Activated naive CD4-positive, alpha-beta T cell (primary cell): ENCODE results near the gene LRRC4C.
"Not testable (repeated sequence)": the region's sequence is repeated elsewhere in the genome, so short reads cannot be mapped to it uniquely, and the experiment has no call there.

Experiments used
- DNase-seq, 4 experiments: peaks; one replicate each; lab custom pipeline; 2025; lab: John Stamatoyannopoulos, UW

Gene LRRC4C

GRCh38 chr11:40230821-40231220 lies 1228.6 kb downstream of the LRRC4C start:
- DNase-seq: no peak

DNA sequence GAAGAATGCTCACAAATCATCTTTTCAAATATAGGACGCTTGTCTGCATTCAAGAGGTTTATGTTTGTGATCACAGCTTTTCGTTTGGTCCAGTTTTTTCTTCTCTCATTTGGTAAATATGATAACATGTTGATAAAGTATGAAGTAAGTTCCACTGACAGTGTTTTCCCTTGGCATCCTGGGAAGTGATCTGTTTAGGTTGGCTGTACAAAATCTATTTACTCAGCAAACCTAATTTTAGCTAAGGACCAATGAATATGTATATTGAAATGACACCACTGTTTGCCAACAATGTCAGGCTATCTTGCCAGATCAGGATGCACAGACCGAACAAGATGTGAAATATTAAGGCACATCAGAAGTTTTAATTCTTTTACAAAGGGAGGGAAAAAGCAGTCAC lies 1230.8 kb downstream of the LRRC4C start:
- no peak for DNase-seq

GRCh38 chr11:40227730-40228129 lies 1231.7 kb downstream of the LRRC4C start:
- no peak for DNase-seq

- no peak for DNase-seq
Observed at GRCh38 chr11:40226654-40227053, 1232.8 kb downstream of the LRRC4C start.

DNA sequence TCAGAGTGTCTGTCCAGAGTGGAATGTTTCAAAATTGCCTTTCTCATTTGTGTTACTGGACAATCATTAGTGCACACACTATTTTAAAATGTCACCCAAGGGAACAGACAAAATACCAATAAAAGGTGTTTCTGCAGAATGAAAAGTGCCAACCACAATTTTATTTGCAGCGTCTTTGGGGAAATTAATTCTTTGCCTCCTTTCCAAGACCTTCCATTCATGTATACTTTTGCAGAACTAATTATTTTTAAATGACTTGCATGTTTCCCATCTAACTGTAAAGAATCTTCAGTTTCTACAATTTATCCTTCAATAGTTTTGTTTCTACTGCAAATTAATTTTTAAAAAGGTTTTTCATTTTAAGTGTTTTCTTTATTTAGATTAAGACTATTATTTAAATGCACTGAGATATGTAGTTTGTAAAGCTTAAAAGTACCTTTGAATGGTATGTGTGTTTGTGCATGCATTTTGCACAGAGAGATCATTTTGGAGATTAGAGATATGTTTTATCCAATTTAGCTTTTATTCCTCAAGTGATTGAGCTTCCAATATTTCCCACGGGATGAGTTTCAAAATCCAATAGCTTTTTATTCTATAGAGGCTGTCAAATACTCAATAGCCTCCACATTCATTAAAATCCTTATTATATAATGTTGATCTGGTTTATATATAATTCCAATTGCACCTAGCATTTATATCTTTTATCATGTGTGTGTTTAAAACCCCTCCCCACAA lies 1235.7 kb downstream of the LRRC4C start:
- DNase-seq: no peak

DNA sequence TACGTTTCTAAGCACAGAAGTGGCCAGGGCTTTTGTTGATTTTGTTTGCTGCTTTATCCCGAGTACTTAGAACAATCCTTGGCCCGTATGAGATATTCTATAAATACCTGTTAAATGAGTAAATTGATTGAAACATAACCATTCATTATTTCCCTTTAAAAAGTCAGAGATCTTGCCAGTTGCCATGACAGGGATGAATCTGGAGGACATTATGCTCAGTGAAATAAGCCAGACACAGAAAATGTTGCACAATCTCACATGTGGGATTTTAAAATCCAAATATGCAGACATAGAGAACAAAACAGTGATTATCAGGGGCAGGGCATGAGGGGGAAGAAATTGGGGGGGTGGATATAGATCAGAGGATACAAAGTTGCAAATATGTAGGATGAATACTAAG lies 1240.1 kb downstream of the LRRC4C start:
- no peak for DNase-seq

- DNase-seq: no peak
Observed at GRCh38 chr11:40215556-40215955, 1243.9 kb downstream of the LRRC4C start.

- no peak for DNase-seq
Observed at GRCh38 chr11:40207416-40207815, 1252.0 kb downstream of the LRRC4C start.

DNA sequence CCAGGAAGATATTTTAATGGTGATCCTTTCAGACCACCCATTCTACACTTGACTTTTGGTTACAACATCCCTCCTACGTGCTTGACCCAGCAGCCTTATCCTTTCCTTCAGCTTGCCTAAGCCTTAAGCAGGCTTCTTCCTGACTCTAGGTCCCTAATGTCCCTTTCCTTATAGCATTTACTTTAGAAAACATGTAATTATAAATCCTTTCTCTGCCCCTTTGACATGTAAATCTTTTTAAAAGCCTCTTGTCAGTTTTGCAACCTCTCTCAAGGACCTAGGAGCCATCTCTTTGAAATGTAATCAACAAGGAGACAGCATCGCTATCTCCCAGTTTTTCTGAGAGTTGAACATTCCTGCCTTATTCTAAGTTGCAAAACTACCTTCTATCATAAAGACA lies 1255.2 kb downstream of the LRRC4C start:
- DNase-seq: no peak

- DNase-seq: no peak
Observed at GRCh38 chr11:40203606-40204005, 1255.8 kb downstream of the LRRC4C start.

DNA sequence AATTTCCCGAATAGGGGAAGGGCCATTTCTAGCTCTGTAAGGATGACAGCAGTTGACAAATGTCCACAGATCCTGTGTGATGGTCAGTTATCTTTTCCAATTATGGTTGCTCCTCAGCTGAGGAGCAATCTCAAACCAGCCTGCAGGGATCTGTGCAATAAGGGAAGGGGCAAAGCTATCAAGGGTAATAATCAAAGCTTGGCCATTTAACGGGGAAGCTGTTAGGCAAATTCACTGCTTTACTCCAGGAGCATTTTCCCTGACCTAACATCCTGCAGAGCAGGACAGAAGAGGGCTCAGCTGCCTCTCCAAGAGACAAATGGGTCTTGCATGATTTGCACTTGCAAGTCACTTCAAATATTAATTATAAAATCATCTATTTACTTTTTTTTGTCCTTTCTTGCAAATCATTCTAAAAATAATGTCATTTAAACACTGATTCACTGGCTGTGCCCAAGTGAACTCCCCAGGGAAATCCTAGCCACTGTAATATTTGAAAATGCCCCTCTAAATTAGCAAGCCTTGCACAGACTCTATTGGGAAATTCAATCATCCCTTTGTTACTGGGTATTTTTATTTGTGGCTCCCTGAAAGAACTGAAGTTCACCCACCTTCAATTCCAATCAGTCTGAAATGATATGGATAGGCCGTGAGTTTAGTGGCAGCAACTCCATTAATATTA lies 1256.7 kb downstream of the LRRC4C start:
- no peak for DNase-seq

DNA sequence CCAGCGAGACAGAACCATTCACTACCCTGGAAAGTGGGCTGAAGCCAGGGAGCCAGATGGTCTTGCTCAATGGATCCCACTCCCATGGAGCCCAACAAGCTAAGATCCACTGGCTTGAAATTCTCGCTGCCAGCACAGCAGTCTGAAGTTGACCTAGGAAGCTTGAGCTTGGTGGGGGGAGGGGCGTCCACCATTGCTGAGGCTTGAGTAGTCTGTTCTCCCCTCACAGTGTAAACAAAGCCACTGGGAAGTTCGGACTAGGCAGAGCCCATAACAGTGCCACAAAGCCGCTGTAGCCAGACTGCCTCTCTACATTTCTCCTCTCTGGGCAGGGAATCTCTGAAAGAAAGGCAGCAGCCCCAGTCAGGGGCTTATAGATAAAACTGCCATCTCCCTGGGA lies 1266.9 kb downstream of the LRRC4C start:
- not testable (repeated sequence) for DNase-seq

- no peak for DNase-seq
Observed at GRCh38 chr11:40190294-40190693, 1269.2 kb downstream of the LRRC4C start.

DNA sequence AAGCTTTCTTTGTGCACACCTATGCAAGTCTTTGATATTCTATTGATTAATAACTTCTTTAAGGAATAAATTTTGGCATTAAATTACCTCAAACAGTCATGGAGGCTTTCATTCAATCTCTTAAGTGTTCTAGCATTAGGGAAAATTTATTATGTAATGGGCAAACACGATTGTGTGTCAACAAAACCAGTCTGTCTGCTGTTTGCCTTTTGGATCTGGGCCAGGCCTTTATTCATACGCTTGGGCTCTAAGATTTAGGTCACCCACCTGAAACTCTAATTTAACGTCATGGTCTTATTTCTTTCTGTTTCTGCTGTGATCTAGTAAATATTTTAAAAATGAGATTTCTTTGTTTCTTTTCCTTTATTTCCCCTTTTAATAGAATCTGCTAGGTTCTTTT lies 1270.6 kb downstream of the LRRC4C start:
- no peak for DNase-seq

- DNase-seq: no peak
Observed at GRCh38 chr11:40187295-40187694, 1272.2 kb downstream of the LRRC4C start.

DNA sequence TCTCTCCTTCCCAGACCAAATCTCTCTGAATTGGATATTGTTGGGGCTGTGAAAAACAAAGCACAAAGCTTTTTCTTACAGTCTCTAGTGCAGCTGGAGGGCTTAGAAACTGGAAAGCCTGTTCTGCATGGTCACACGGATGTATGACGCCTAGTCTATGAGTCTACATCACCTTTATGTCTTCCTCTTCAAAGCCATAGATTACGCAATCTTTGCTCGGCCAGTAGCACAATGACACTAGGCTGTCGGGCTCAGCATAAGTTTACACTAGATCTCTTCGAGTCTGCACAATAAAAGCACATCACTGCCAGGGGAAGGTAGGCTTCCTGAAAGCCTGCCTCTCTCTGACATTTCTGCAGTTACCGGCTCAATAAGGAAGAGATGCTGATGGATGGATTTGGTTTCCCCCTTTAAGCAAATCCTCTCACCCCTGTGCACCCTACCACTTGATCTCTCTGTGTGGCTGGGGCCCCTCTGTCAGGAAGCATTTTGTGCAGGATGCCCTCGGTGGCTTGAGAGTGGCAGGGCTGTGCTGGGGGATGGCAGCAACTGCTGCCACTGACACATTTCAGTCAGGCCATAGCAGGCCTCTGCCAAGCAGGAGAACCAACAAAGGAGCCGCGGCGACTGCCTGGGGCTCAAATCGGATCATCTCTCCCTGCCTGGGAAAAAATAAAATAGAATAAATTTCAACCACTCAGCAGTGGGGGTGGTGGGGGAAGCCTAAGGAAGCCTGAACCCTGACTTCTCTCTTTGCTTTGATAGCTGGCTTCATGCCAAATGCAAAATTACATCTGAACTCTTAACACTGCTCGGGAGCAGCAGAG lies 1272.8 kb downstream of the LRRC4C start:
- DNase-seq: no peak

- DNase-seq: no peak
Observed at GRCh38 chr11:40185793-40186192, 1273.7 kb downstream of the LRRC4C start.

- DNase-seq: no peak
Observed at GRCh38 chr11:40183073-40184064, 1276.1 kb downstream of the LRRC4C start.

DNA sequence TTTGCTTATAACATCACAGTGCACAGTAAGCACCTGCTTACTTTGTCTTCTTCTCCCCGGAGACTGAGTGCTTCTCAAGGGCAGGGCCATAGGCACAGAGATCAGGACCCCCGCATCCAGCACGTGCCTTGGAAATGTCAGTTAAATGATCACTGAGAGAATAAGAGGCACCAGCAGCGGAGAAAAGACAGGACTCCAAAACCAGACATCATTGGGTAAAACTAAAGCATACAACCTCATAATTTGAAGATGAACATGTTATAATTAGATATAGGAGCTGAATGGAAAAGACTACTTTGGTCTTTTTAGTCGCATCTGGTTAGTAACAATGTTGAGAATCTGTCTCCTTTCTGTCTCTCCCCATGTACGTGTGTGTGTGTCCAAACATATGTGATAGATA lies 1279.9 kb downstream of the LRRC4C start:
- DNase-seq: no peak

- DNase-seq: no peak
Observed at GRCh38 chr11:40178470-40178869, 1281.0 kb downstream of the LRRC4C start.

- DNase-seq: no peak
Observed at GRCh38 chr11:40175980-40176379, 1283.5 kb downstream of the LRRC4C start.

GRCh38 chr11:40170078-40170477 lies 1289.4 kb downstream of the LRRC4C start:
- no peak for DNase-seq
